ENCODE measurements around the gene VPS72.
A peak's percentile ranks its signal among the peaks of the same experiment; 100 is the strongest.

Gene VPS72

GRCh38 chr1:151171190-151171589, 18.8 kb downstream of the VPS72 start:
- Histone ChIP-seq H2AK5ac (ENCODE audit: low read depth, low read length) (no peak overlapping the region), H3K4me3 (ENCODE audit: low read length in 2 of 2) (no peak overlapping the region), H3K36me3 (replicated peaks in 1 of 2; ENCODE audit: control insufficient read depth in 2 of 2, insufficient read depth in 2 of 2, low read length in 2 of 2) (peaks cover 35 to 73% of the 10 kb centered on the region in 2 donors), H3K9me3 (replicated peaks in 1 of 2; ENCODE audit: control insufficient read depth in 2 of 2, insufficient read depth in 1 of 2, low read depth in 1 of 2, low read length in 2 of 2) (no peaks in the 10 kb centered on the region), H3K18ac (ENCODE audit: low read length) (no peak overlapping the region), H2AFZ (ENCODE audit: low read length) (no peak overlapping the region), H3K4ac (ENCODE audit: low read length) (no peak overlapping the region), H2BK12ac (ENCODE audit: low read length) (no peak overlapping the region), H2BK5ac (ENCODE audit: low read length) (no peak overlapping the region), H3K27ac (replicated peaks; ENCODE audit: low read length) (no peak overlapping the region), H3K14ac (ENCODE audit: low read length) (no peak overlapping the region), H3K9ac (ENCODE audit: low read depth, low read length, poor library complexity) (no peak overlapping the region), H3K27me3 (ENCODE audit: control insufficient read depth in 3 of 3, insufficient read depth in 3 of 3, low read depth in 1 of 3, low read length in 3 of 3) (no peaks in the 10 kb centered on the region), H2BK15ac (ENCODE audit: low read length) (no peak overlapping the region), H4K91ac (ENCODE audit: low read depth, low read length, poor library complexity) (no peak overlapping the region), H2BK120ac (ENCODE audit: low read depth, low read length) (no peak overlapping the region), H4K8ac (ENCODE audit: low read depth, low read length) (no peak overlapping the region), H3K4me1 (ENCODE audit: control insufficient read depth in 2 of 2, insufficient read depth in 1 of 2, low read depth in 1 of 2, low read length in 2 of 2) (peaks cover 3 to 7% of the 10 kb centered on the region in 2 donors), H3K4me2 (ENCODE audit: insufficient read depth, low read length, poor library complexity, severe bottlenecking) (no peak overlapping the region), H3K79me1 (ENCODE audit: low read depth, low read length) (peaks cover 4% of the 10 kb centered on the region), H3K23ac (ENCODE audit: low read depth, low read length, poor library complexity) (no peak overlapping the region)
- WGBS, 2 donors (ENCODE audit: extremely low coverage in 2 of 2, insufficient read length in 2 of 2, insufficient replicate concordance in 1 of 2), result no CpG with 5 or more reads among the region's 5 CpGs
- DNase-seq (ENCODE audit: low spot score), result no peak

- Histone ChIP-seq H3K4me1 (ENCODE audit: control insufficient read depth in 2 of 2, insufficient read depth in 1 of 2, low read depth in 1 of 2, low read length in 2 of 2) (peaks cover 7 to 9% of the 10 kb centered on the region in 2 donors), H3K4ac (ENCODE audit: low read length) (no peak overlapping the region), H4K91ac (ENCODE audit: low read depth, low read length, poor library complexity) (no peak overlapping the region), H2BK15ac (ENCODE audit: low read length) (no peak overlapping the region), H3K36me3 (replicated peaks in 1 of 2; ENCODE audit: control insufficient read depth in 2 of 2, insufficient read depth in 2 of 2, low read length in 2 of 2) (peaks cover 22 to 47% of the 10 kb centered on the region in 2 donors), H3K14ac (ENCODE audit: low read length) (no peak overlapping the region), H3K79me1 (ENCODE audit: low read depth, low read length) (peaks cover 4% of the 10 kb centered on the region), H3K9me3 (replicated peaks in 1 of 2; ENCODE audit: control insufficient read depth in 2 of 2, insufficient read depth in 1 of 2, low read depth in 1 of 2, low read length in 2 of 2) (no peaks in the 10 kb centered on the region), H3K23ac (ENCODE audit: low read depth, low read length, poor library complexity) (no peak overlapping the region), H3K27me3 (ENCODE audit: control insufficient read depth in 3 of 3, insufficient read depth in 3 of 3, low read depth in 1 of 3, low read length in 3 of 3) (no peaks in the 10 kb centered on the region), H2BK12ac (ENCODE audit: low read length) (no peak overlapping the region), H4K8ac (ENCODE audit: low read depth, low read length) (peak overlapping the region; percentile 6), H2AFZ (ENCODE audit: low read length) (no peak overlapping the region), H3K4me3 (ENCODE audit: low read length in 2 of 2) (peak overlapping the region in 1 of 2 donors; percentile 88), H3K9ac (ENCODE audit: low read depth, low read length, poor library complexity) (no peak overlapping the region), H2BK120ac (ENCODE audit: low read depth, low read length) (no peak overlapping the region), H2BK5ac (ENCODE audit: low read length) (no peak overlapping the region), H3K18ac (ENCODE audit: low read length) (no peak overlapping the region), H3K4me2 (ENCODE audit: insufficient read depth, low read length, poor library complexity, severe bottlenecking) (no peak overlapping the region), H3K27ac (replicated peaks; ENCODE audit: low read length) (no peak overlapping the region), H2AK5ac (ENCODE audit: low read depth, low read length) (no peak overlapping the region)
- no peak for DNase-seq (ENCODE audit: low spot score)
- no CpG with 5 or more reads among the region's 6 CpGs for WGBS, 2 donors (ENCODE audit: extremely low coverage in 2 of 2, insufficient read length in 2 of 2, insufficient replicate concordance in 1 of 2)
These were observed 22.9 kb downstream of the VPS72 start for GRCh38 chr1:151167116-151167515.

- Histone ChIP-seq H2BK15ac (ENCODE audit: low read length) (no peak overlapping the region), H3K23ac (ENCODE audit: low read depth, low read length, poor library complexity) (peak overlapping the region; percentile 62), H3K9ac (ENCODE audit: low read depth, low read length, poor library complexity) (peak overlapping the region; percentile 31), H3K27me3 (ENCODE audit: control insufficient read depth in 3 of 3, insufficient read depth in 3 of 3, low read depth in 1 of 3, low read length in 3 of 3) (no peaks in the 10 kb centered on the region), H2BK5ac (ENCODE audit: low read length) (no peak overlapping the region), H3K4ac (ENCODE audit: low read length) (no peak overlapping the region), H3K14ac (ENCODE audit: low read length) (no peak overlapping the region), H2AFZ (ENCODE audit: low read length) (peak overlapping the region; percentile 89), H4K8ac (ENCODE audit: low read depth, low read length) (no peak overlapping the region), H2AK5ac (ENCODE audit: low read depth, low read length) (no peak overlapping the region), H2BK12ac (ENCODE audit: low read length) (no peak overlapping the region), H3K79me1 (ENCODE audit: low read depth, low read length) (peaks cover 4% of the 10 kb centered on the region), H2BK120ac (ENCODE audit: low read depth, low read length) (no peak overlapping the region), H3K4me3 (ENCODE audit: low read length in 2 of 2) (peak overlapping the region; percentile 84 to 88), H3K27ac (replicated peaks; ENCODE audit: low read length) (no peak overlapping the region), H3K18ac (ENCODE audit: low read length) (peak overlapping the region; percentile 27), H3K4me2 (ENCODE audit: insufficient read depth, low read length, poor library complexity, severe bottlenecking) (peak overlapping the region; percentile 70), H3K4me1 (ENCODE audit: control insufficient read depth in 2 of 2, insufficient read depth in 1 of 2, low read depth in 1 of 2, low read length in 2 of 2) (peaks cover 7 to 9% of the 10 kb centered on the region in 2 donors), H3K9me3 (replicated peaks in 1 of 2; ENCODE audit: control insufficient read depth in 2 of 2, insufficient read depth in 1 of 2, low read depth in 1 of 2, low read length in 2 of 2) (no peaks in the 10 kb centered on the region), H3K36me3 (replicated peaks in 1 of 2; ENCODE audit: control insufficient read depth in 2 of 2, insufficient read depth in 2 of 2, low read length in 2 of 2) (peaks cover 23 to 51% of the 10 kb centered on the region in 2 donors), H4K91ac (ENCODE audit: low read depth, low read length, poor library complexity) (no peak overlapping the region)
- DNase-seq (ENCODE audit: low spot score), result no peak
- WGBS, 2 donors (ENCODE audit: extremely low coverage in 2 of 2, insufficient read length in 2 of 2, insufficient replicate concordance in 1 of 2), result no CpG with 5 or more reads among the region's 15 CpGs
These were observed 23.5 kb downstream of the VPS72 start for GRCh38 chr1:151166505-151166956.

GRCh38 chr1:151165738-151166504, 24.1 kb downstream of the VPS72 start, which contains the start of the genes LYSMD1 and SCNM1:
Gene LYSMD1 (minus strand): TSS chr1:151165902. CDS start chr1:151165258, 644 bp downstream.
Gene SCNM1 (plus strand): TSS chr1:151166144. CDS start chr1:151166153, 9 bp downstream.
- peak; percentile 95 for DNase-seq (ENCODE audit: low spot score)
- peak within 1 kb of the TSS; percentile 93 for H2AFZ ChIP-seq (ENCODE audit: low read length)
- H4K91ac ChIP-seq (ENCODE audit: low read depth, low read length, poor library complexity), result no peak within 1 kb of the TSS
- no peak within 1 kb of the TSS for H3K4ac ChIP-seq (ENCODE audit: low read length)
- no CpG with 5 or more reads among the region's 38 CpGs for WGBS, 2 donors (ENCODE audit: extremely low coverage in 2 of 2, insufficient read length in 2 of 2, insufficient replicate concordance in 1 of 2)
- H3K23ac ChIP-seq (ENCODE audit: low read depth, low read length, poor library complexity), result peak within 1 kb of the TSS; percentile 62
- peak within 1 kb of the TSS; percentile 48 for H3K14ac ChIP-seq (ENCODE audit: low read length)
- H3K18ac ChIP-seq (ENCODE audit: low read length), result peak within 1 kb of the TSS; percentile 42
- H3K4me2 ChIP-seq (ENCODE audit: insufficient read depth, low read length, poor library complexity, severe bottlenecking), result peak within 1 kb of the TSS; percentile 70
- peaks cover 4% of the 10 kb centered on the region for H3K79me1 ChIP-seq (ENCODE audit: low read depth, low read length)
- H2BK120ac ChIP-seq (ENCODE audit: low read depth, low read length), result no peak within 1 kb of the TSS
- peak within 1 kb of the TSS; percentile 85 to 88 for H3K4me3 ChIP-seq (ENCODE audit: low read length in 2 of 2)
- H4K8ac ChIP-seq (ENCODE audit: low read depth, low read length), result peak within 1 kb of the TSS; percentile 6
- no peak within 1 kb of the TSS for H2BK12ac ChIP-seq (ENCODE audit: low read length)
- no peak within 1 kb of the TSS for H2AK5ac ChIP-seq (ENCODE audit: low read depth, low read length)
- no peaks in the 10 kb centered on the region for H3K9me3 ChIP-seq (replicated peaks in 1 of 2; ENCODE audit: control insufficient read depth in 2 of 2, insufficient read depth in 1 of 2, low read depth in 1 of 2, low read length in 2 of 2)
- H3K27me3 ChIP-seq (ENCODE audit: control insufficient read depth in 3 of 3, insufficient read depth in 3 of 3, low read depth in 1 of 3, low read length in 3 of 3), result no peaks in the 10 kb centered on the region
- no peak within 1 kb of the TSS for H2BK15ac ChIP-seq (ENCODE audit: low read length)
- no peak within 1 kb of the TSS for H2BK5ac ChIP-seq (ENCODE audit: low read length)
- peaks cover 23 to 49% of the 10 kb centered on the region in 2 donors for H3K36me3 ChIP-seq (replicated peaks in 1 of 2; ENCODE audit: control insufficient read depth in 2 of 2, insufficient read depth in 2 of 2, low read length in 2 of 2)
- H3K9ac ChIP-seq (ENCODE audit: low read depth, low read length, poor library complexity), result peak within 1 kb of the TSS; percentile 74
- peak within 1 kb of the TSS; percentile 63 for H3K27ac ChIP-seq (replicated peaks; ENCODE audit: low read length)
- peaks cover 7 to 9% of the 10 kb centered on the region in 2 donors for H3K4me1 ChIP-seq (ENCODE audit: control insufficient read depth in 2 of 2, insufficient read depth in 1 of 2, low read depth in 1 of 2, low read length in 2 of 2)
